GM23248 (cell line): ENCODE measurements around the gene PTER. TPM values are rescaled to one million over a fixed set of nuclear protein-coding genes. Genes with fewer than 3 reads are reported as not detected.
A peak's percentile ranks its signal among the peaks of the same experiment; 100 is the strongest.

ENCODE experiments used
- DNase-seq: peaks from one replicate; pipeline ENCODE4 v3.0.0-alpha.2; 2015
- H2AFZ ChIP-seq: fragments of 200-600 bp; sonication (generic); 2 replicates; pipeline ENCODE4 v1.6.1; 2016; ENCODE audit warnings: antibody characterized with exemption
- H3F3A ChIP-seq: fragments of 200-600 bp; sonication (generic); 2 replicates; pipeline ENCODE4 v1.6.1; 2016; ENCODE audit warnings: mild to moderate bottlenecking, antibody characterized with exemption, mixed run types; ENCODE audit not compliant: insufficient read depth
- H3K27ac ChIP-seq: fragments of 200-600 bp; sonication (generic); 2 replicates; pipeline ENCODE4 v1.5.1; 2016; ENCODE audit warnings: mild to moderate bottlenecking
- H3K27me3 ChIP-seq: fragments of 200-600 bp; sonication (generic); replicated peaks from 2 replicates; pipeline ENCODE4 v1.6.1; 2016; ENCODE audit warnings: mild to moderate bottlenecking; ENCODE audit not compliant: insufficient read depth
- H3K36me3 ChIP-seq: fragments of 200-600 bp; sonication (generic); 2 replicates; pipeline ENCODE4 v1.6.1; 2016; ENCODE audit warnings: low read depth, mild to moderate bottlenecking
- H3K4me1 ChIP-seq: fragments of 200-600 bp; sonication (generic); 2 replicates; pipeline ENCODE4 v1.6.1; 2016; ENCODE audit warnings: mild to moderate bottlenecking; ENCODE audit not compliant: insufficient read depth
- H3K4me2 ChIP-seq: fragments of 200-600 bp; sonication (generic); one replicate; pipeline ENCODE4 v1.6.1; 2016; ENCODE audit warnings: mild to moderate bottlenecking; ENCODE audit not compliant: unreplicated experiment
- H3K4me3 ChIP-seq: fragments of 200-600 bp; sonication (generic); 2 replicates; pipeline ENCODE4 v1.5.1; 2016; ENCODE audit warnings: mild to moderate bottlenecking
- H3K79me2 ChIP-seq: fragments of 200-600 bp; sonication (generic); 2 replicates; pipeline ENCODE4 v1.6.1; 2016; ENCODE audit warnings: mild to moderate bottlenecking; ENCODE audit not compliant: insufficient read depth
- H3K9ac ChIP-seq: fragments of 200-600 bp; sonication (generic); 2 replicates; pipeline ENCODE4 v1.6.1; 2016; ENCODE audit warnings: mild to moderate bottlenecking
- H3K9me2 ChIP-seq: fragments of 200-600 bp; sonication (generic); 2 replicates; pipeline ENCODE4 v1.6.1; 2016; ENCODE audit warnings: mixed run types, mild to moderate bottlenecking, moderate library complexity; ENCODE audit not compliant: insufficient read depth
- H3K9me3 ChIP-seq: fragments of 200-600 bp; sonication (generic); one replicate; pipeline ENCODE4 v1.6.1; 2017; ENCODE audit warnings: low read depth
- H4K20me1 ChIP-seq: fragments of 200-600 bp; sonication (generic); 2 replicates; pipeline ENCODE4 v1.6.0; 2016; ENCODE audit not compliant: insufficient read depth
- EZH2 ChIP-seq: fragments of 200-600 bp; sonication (generic); IDR thresholded peaks from 2 replicates; pipeline ENCODE4 v1.6.1; 2018; ENCODE audit warnings: antibody characterized with exemption, mild to moderate bottlenecking; ENCODE audit not compliant: insufficient read depth, poor library complexity, severe bottlenecking
- EZH2phosphoT487 ChIP-seq: fragments of 200-600 bp; sonication (generic); IDR thresholded peaks from 2 replicates; pipeline ENCODE4 v1.6.1; 2018; ENCODE audit warnings: antibody characterized with exemption, moderate library complexity, mild to moderate bottlenecking, low read depth; ENCODE audit not compliant: insufficient read depth
- WGBS, 2 experiments: methylation state at CpG; one replicate each; pipeline ENCODE4 v1.1.6; 2015 to 2017; ENCODE audit warnings: low lambda C conversion rate in 2 of 2, low coverage in 1 of 2; ENCODE audit errors: missing lambda C conversion rate in 2 of 2; 5-methylcytosine and 5-hydroxymethylcytosine counted together
- in situ Hi-C: fragments of 300-500 bp; cut with MboI; formaldehyde crosslinking; loops from 2 replicates; pipeline ENCODE4 v1.15.0; 2020
- polyA plus RNA-seq: library from polyadenylated mRNA; unstranded; fragments of >200 nt; fragmentation: Nextera tagmentation; extraction: Ambion mirVana; gene quantifications from 2 replicates; pipeline ENCODE4 v1.2.1, GENCODE V29; 2016
- total RNA-seq: library from RNA; depleted of rRNA; stranded (reverse); fragments of >200 nt; shearing (Covaris generic); gene quantifications from 2 replicates; pipeline ENCODE4 v1.2.3, GENCODE V29; 2014; rRNA removed

Gene PTER, protein sequence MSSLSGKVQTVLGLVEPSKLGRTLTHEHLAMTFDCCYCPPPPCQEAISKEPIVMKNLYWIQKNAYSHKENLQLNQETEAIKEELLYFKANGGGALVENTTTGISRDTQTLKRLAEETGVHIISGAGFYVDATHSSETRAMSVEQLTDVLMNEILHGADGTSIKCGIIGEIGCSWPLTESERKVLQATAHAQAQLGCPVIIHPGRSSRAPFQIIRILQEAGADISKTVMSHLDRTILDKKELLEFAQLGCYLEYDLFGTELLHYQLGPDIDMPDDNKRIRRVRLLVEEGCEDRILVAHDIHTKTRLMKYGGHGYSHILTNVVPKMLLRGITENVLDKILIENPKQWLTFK
- total RNA-seq = 13.3 and 14.2 TPM in 2 replicates
- polyA plus RNA-seq = 12.6 and 13.4 TPM in 2 replicates

DNA sequence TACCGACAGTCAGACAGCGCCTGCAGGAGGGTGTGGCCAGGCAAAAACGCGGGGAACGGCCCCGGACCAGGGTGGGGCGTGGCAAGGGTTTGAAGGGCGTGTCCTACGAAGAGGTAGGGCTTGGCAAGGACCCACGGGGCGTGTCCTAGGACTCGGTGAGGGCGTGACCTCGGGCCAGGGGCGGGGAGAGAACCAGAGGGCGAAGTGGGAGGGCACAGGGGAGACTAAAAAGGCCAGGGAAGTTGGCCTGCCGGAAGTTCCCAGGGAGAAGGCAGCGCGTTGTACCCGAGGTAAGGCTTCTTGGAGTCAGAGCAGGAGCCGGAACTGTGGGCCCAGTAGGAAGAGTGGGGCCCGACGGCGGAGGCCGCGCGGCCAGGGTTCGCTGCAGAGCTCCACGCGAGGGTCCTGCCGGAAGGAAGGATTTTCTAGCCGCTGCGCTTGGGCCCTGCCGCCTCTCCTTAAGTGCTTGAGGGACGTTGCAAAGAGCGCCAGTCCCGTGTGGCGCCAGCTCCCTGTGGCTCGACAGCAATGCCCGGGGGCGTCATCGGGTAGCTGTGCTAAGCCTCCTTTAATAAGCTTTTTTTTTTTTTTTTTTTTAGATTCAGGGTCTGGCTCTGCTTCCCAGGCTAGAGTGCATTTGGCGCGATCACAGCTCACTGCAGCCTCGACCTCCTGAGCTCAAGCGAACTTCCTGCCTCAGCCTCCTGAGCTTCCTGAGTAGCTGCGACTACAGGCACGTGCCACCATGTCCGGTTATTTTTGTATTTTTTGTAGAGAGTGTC lies at the start of gene PTER:
Gene PTER (plus strand): TSS at position 253 of the 782 bp plus-strand sequence. CDS start 47,375 bp downstream, outside the sequence.
- H3K4me2 ChIP-seq = peak within 1 kb of the TSS; percentile 84
- peak within 1 kb of the TSS; percentile 58 for H3K27ac ChIP-seq
- in situ Hi-C loops = no loop called here
- WGBS, 2 experiments = 3 to 4% methylated on average over 36 to 47 of the region's 49 CpGs
- H2AFZ ChIP-seq = peak within 1 kb of the TSS; percentile 92
- peak; percentile 98 for DNase-seq
- H3F3A ChIP-seq = peaks cover 25% of the 10 kb centered on the region
- no peaks in the 10 kb centered on the region for H3K9me3 ChIP-seq
- no peaks in the 10 kb centered on the region for H3K9me2 ChIP-seq
- peak within 1 kb of the TSS; percentile 82 for H3K9ac ChIP-seq
- no peaks in the 10 kb centered on the region for H3K36me3 ChIP-seq
- H4K20me1 ChIP-seq = no peaks in the 10 kb centered on the region
- peak within 1 kb of the TSS; percentile 77 for H3K4me3 ChIP-seq
- no peaks in the 10 kb centered on the region for H3K79me2 ChIP-seq
- TF ChIP-seq EZH2 = no peak
- no peak for TF ChIP-seq EZH2phosphoT487
- peaks cover 39% of the 10 kb centered on the region for H3K4me1 ChIP-seq
- no peaks in the 10 kb centered on the region; the same call in 1 of the 2 replicates for H3K27me3 ChIP-seq

DNA sequence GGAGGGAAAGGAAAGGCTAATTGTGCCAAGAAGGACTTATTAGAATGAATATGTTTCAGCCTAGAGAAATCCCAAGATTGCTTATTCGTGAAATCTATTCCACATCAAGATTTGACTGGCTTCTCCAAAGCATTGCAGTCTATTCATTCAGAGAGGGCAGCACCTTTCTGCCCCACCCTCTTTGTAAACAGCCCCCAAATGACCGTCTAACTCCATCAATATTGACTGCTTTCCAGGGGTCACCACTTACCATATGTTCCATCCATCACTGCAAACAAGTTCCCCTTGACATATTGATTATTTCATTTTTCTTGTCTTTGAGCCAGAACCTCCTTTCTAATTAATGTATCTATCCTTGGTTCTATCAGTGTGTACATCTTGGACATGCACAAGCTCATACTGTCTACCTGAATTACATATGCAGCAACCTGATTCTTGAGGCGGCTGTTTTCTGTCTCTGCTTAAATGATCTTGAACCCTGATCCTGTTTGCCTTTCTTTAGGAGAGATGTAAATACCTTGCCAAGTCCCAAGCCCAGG lies 44.2 kb upstream of the PTER start:
- no peak for TF ChIP-seq EZH2phosphoT487
- no peak for TF ChIP-seq EZH2
- H3K4me2 ChIP-seq = no peak overlapping the region
- in situ Hi-C loops = no loop called here

DNA sequence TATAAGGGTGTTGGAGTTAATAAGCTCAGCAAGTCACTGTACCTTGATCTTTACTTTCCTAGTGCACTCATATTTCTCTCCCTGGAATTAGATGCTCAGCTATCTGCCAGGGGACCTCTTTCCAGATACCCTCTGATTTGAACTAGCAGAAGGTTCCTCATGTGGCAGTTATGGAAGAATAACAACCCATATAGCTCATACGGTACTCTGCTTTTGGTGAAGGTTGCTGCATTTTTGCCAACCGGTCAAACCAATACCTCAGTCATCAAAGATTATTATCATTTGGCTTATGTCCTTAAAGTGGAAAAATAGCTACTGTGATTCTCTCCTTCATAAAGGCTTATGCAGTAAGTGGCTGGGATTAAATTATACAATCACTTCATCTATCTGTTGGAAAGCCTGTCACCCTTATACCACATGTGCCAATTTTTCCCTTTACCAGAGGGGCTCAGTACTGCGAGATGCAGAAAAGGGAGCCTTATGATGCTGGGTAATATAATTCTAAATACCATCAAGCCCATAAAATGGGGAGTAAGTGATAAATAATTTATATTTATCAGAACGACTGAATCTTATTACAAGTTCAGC lies 43.4 kb upstream of the PTER start:
- TF ChIP-seq EZH2phosphoT487 (no peak), EZH2 (no peak)
- no peak overlapping the region for H2AFZ ChIP-seq
- H3K9me3 ChIP-seq = no peaks in the 10 kb centered on the region
- H4K20me1 ChIP-seq = no peaks in the 10 kb centered on the region
- H3K36me3 ChIP-seq = no peaks in the 10 kb centered on the region
- 32 to 34% methylated on average over 4 of the region's 4 CpGs for WGBS, 2 experiments
- no peak overlapping the region for H3K27ac ChIP-seq
- H3K27me3 ChIP-seq = no peaks in the 10 kb centered on the region
- H3F3A ChIP-seq = no peaks in the 10 kb centered on the region
- H3K4me3 ChIP-seq = no peak overlapping the region
- H3K4me2 ChIP-seq = no peak overlapping the region
- no peaks in the 10 kb centered on the region for H3K79me2 ChIP-seq
- DNase-seq = no peak
- no peak overlapping the region for H3K9ac ChIP-seq
- H3K9me2 ChIP-seq = no peaks in the 10 kb centered on the region
- in situ Hi-C loops = no loop called here
- no peaks in the 10 kb centered on the region for H3K4me1 ChIP-seq

More for the DNA sequence above, 44.2 kb upstream of the PTER start:
- Histone ChIP-seq H3K27me3 (no peaks in the 10 kb centered on the region), H3K27ac (no peak overlapping the region), H3K79me2 (no peaks in the 10 kb centered on the region), H3K9me3 (no peaks in the 10 kb centered on the region), H3K36me3 (no peaks in the 10 kb centered on the region), H3K9me2 (no peaks in the 10 kb centered on the region), H4K20me1 (no peaks in the 10 kb centered on the region), H3K9ac (no peak overlapping the region), H3K4me3 (no peak overlapping the region), H3K4me1 (no peaks in the 10 kb centered on the region), H3F3A (no peaks in the 10 kb centered on the region), H2AFZ (no peak overlapping the region)
- WGBS, 2 experiments = 30 to 35% methylated on average over 3 of the region's 3 CpGs
- no peak for DNase-seq

DNA sequence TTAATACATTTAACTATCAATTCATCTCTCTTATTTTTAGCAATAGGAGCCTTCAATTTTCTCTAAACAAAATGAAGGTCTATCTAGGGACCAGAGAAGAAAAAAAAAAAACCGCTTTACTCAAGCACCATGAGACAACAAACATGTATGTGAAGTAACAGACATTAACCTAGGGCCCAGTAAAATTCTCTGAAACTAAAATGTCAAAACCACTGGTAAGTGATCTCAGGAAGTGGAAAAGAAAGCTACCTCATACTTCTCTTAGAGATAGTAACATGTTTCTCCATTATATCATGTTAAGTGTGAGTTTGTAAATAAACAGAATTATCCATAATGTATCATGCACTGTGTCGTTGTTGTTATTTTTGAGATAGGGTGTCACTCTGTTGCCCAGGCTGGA lies 35.4 kb upstream of the PTER start:
- no peaks in the 10 kb centered on the region for H3K9me3 ChIP-seq
- no peak overlapping the region for H3K4me2 ChIP-seq
- no peaks in the 10 kb centered on the region for H3F3A ChIP-seq
- no peaks in the 10 kb centered on the region for H3K36me3 ChIP-seq
- no peak overlapping the region for H2AFZ ChIP-seq
- no peaks in the 10 kb centered on the region for H3K4me1 ChIP-seq
- in situ Hi-C loops = no loop called here
- no peaks in the 10 kb centered on the region for H4K20me1 ChIP-seq
- H3K27me3 ChIP-seq = no peaks in the 10 kb centered on the region
- no peak overlapping the region for H3K27ac ChIP-seq
- WGBS, 2 experiments = 39 to 44% methylated on average over 2 of the region's 2 CpGs
- H3K79me2 ChIP-seq = no peaks in the 10 kb centered on the region
- DNase-seq = no peak
- H3K9ac ChIP-seq = no peak overlapping the region
- no peaks in the 10 kb centered on the region for H3K9me2 ChIP-seq
- no peak overlapping the region for H3K4me3 ChIP-seq
- TF ChIP-seq EZH2phosphoT487 (no peak), EZH2 (no peak)
